ENCODE results near the gene IFRD1.
"Not testable (repeated sequence)": the region's sequence is repeated elsewhere in the genome, so short reads cannot be mapped to it uniquely, and the experiment has no call there.

Gene IFRD1

GRCh38 chr7:112515989-112516388 is 65.7 kb downstream of the IFRD1 start:
- DNase-seq: no peak

- DNase-seq: not testable (repeated sequence)
These were observed 66.2 kb downstream of the IFRD1 start for GRCh38 chr7:112516418-112516817.

GRCh38 chr7:112517487-112517886 is 67.2 kb downstream of the IFRD1 start:
- DNase-seq: no peak

GRCh38 chr7:112520787-112521186 is 70.5 kb downstream of the IFRD1 start:
- DNase-seq: no peak

- DNase-seq: no peak
These were observed 71.7 kb downstream of the IFRD1 start for GRCh38 chr7:112521942-112522341.

GRCh38 chr7:112523871-112524270 is 73.6 kb downstream of the IFRD1 start:
- no peak for DNase-seq
